ENCODE data around the gene EZR. TPM values are rescaled to one million over a fixed set of nuclear protein-coding genes. Genes with fewer than 3 reads are reported as not detected.

The EZR gene
- total and polyA plus RNA-seq, 2 of the 13 experiments (the other 11 are each of a cell fraction or from before 2014, with no cell fraction given): 34.7 to 60.3 TPM

DNA sequence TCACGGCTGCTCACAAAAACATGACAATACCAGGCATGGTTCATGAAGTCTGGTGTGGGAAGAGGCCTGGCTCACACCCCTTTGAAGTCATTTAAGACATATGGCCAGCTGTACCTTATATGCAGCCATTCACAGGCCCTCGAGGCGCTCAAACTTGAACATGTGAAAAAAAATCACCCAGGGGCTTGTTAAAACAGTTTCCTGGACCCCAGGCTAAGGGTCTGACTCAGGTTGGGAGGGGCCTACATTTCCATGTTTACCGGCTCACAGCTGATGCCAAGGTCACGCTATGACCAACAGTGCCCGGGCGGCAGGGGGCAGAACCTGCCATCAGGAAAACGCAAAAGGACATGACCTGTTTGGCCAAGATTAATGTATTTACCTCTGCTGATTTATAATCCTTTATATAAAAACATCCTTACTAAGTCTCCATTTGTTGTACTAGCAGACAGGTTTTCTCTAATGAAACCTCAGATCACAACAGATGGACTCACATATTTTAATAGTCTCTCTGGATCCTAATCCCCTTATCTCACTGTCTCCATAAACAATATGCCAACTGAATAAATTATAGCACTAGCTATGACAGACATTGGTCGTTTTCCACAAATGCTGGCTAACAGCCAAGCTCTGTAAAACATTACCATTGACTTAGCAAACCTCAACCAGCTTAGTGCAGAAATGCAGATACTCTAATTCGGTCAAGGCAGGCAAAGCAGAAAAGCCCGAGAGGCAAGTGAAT lies 19.9 kb downstream of the EZR start (continued):
- TF ChIP-seq RARA (CRISPR knock-in tag; IDR thresholded peaks at IDR 0.05): peak; percentile 87
- no peak for TF ChIP-seq ARNT (IDR thresholded peaks at IDR 0.05)
- peak; percentile 64; the same call in 1 of the 2 replicates for TF ChIP-seq MIER3 (CRISPR knock-in tag; IDR thresholded peaks at IDR 0.05; ENCODE audit: borderline replicate concordance)
- no peak for TF ChIP-seq AGO1 (IDR thresholded peaks at IDR 0.05; ENCODE audit: low read depth, low read length, poor library complexity, severe bottlenecking)
- TF ChIP-seq TGIF2 (CRISPR knock-in tag; IDR thresholded peaks at IDR 0.05): peak; percentile 8; the same call in 1 of the 2 replicates
- no peak for TF ChIP-seq ZNF839 (CRISPR knock-in tag; IDR thresholded peaks at IDR 0.05; ENCODE audit: borderline replicate concordance)
- TF ChIP-seq ZNF24 (IDR thresholded peaks at IDR 0.05): no peak
- TF ChIP-seq, protein P1, sequence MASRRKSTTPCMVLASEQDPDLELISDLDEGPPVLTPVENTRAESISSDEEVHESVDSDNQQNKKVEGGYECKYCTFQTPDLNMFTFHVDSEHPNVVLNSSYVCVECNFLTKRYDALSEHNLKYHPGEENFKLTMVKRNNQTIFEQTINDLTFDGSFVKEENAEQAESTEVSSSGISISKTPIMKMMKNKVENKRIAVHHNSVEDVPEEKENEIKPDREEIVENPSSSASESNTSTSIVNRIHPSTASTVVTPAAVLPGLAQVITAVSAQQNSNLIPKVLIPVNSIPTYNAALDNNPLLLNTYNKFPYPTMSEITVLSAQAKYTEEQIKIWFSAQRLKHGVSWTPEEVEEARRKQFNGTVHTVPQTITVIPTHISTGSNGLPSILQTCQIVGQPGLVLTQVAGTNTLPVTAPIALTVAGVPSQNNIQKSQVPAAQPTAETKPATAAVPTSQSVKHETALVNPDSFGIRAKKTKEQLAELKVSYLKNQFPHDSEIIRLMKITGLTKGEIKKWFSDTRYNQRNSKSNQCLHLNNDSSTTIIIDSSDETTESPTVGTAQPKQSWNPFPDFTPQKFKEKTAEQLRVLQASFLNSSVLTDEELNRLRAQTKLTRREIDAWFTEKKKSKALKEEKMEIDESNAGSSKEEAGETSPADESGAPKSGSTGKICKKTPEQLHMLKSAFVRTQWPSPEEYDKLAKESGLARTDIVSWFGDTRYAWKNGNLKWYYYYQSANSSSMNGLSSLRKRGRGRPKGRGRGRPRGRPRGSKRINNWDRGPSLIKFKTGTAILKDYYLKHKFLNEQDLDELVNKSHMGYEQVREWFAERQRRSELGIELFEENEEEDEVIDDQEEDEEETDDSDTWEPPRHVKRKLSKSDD (CRISPR knock-in tag; IDR thresholded peaks at IDR 0.05; ENCODE audit: low read depth): no peak
- no peak for TF ChIP-seq GABPA (IDR thresholded peaks at IDR 0.05; ENCODE audit: low read depth, low read length)
- 0 out of 2 replicates have a peak, but pooled peaks have one; percentile 11 for TF ChIP-seq GABPA (CRISPR knock-in tag; IDR thresholded peaks at IDR 0.05; ENCODE audit: low read depth)
- peak; percentile 28 for TF ChIP-seq ZNF781 (CRISPR knock-in tag; IDR thresholded peaks at IDR 0.05; ENCODE audit: borderline replicate concordance, not compliant biosample characterization)
- no peak for TF ChIP-seq ZNF567 (CRISPR knock-in tag; IDR thresholded peaks at IDR 0.05; ENCODE audit: borderline replicate concordance)
- no peak for TF ChIP-seq NONO (IDR thresholded peaks at IDR 0.05)
- peak; percentile 59 for TF ChIP-seq NONO (CRISPR knock-in tag; conservative IDR thresholded peaks at IDR 0.05)
- peak; percentile 38 for TF ChIP-seq TEAD3 (CRISPR knock-in tag; optimal IDR thresholded peaks at IDR 0.05; ENCODE audit: borderline replicate concordance)
- TF ChIP-seq, protein P2, sequence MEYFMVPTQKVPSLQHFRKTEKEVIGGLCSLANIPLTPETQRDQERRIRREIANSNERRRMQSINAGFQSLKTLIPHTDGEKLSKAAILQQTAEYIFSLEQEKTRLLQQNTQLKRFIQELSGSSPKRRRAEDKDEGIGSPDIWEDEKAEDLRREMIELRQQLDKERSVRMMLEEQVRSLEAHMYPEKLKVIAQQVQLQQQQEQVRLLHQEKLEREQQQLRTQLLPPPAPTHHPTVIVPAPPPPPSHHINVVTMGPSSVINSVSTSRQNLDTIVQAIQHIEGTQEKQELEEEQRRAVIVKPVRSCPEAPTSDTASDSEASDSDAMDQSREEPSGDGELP (IDR thresholded peaks at IDR 0.05; ENCODE audit: borderline replicate concordance, low read depth): peak; percentile 100
- TF ChIP-seq, protein P3, sequence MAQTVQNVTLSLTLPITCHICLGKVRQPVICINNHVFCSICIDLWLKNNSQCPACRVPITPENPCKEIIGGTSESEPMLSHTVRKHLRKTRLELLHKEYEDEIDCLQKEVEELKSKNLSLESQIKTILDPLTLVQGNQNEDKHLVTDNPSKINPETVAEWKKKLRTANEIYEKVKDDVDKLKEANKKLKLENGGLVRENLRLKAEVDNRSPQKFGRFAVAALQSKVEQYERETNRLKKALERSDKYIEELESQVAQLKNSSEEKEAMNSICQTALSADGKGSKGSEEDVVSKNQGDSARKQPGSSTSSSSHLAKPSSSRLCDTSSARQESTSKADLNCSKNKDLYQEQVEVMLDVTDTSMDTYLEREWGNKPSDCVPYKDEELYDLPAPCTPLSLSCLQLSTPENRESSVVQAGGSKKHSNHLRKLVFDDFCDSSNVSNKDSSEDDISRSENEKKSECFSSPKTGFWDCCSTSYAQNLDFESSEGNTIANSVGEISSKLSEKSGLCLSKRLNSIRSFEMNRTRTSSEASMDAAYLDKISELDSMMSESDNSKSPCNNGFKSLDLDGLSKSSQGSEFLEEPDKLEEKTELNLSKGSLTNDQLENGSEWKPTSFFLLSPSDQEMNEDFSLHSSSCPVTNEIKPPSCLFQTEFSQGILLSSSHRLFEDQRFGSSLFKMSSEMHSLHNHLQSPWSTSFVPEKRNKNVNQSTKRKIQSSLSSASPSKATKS (CRISPR knock-in tag; IDR thresholded peaks at IDR 0.05): no peak
- TF ChIP-seq NR3C1 (CRISPR knock-in tag; IDR thresholded peaks at IDR 0.05): no peak
- no peak for TF ChIP-seq ZNF543 (CRISPR knock-in tag; IDR thresholded peaks at IDR 0.05)
- no peak for TF ChIP-seq HOXD1 (CRISPR knock-in tag; IDR thresholded peaks at IDR 0.05)
- no peak for TF ChIP-seq RFXANK (CRISPR knock-in tag; IDR thresholded peaks at IDR 0.05)
- peak; percentile 80 for TF ChIP-seq FOSL2 (CRISPR knock-in tag; IDR thresholded peaks at IDR 0.05)
- peak; percentile 67; the same call in 1 of the 2 replicates for TF ChIP-seq RXRA (CRISPR knock-in tag; IDR thresholded peaks at IDR 0.05)
- peak; percentile 64 for TF ChIP-seq SP5 (CRISPR knock-in tag; IDR thresholded peaks at IDR 0.05; ENCODE audit: borderline replicate concordance, low read depth)
- TF ChIP-seq ZNF709 (CRISPR knock-in tag; IDR thresholded peaks at IDR 0.05): no peak
- TF ChIP-seq TBX3 (IDR thresholded peaks at IDR 0.05; ENCODE audit: borderline replicate concordance): no peak
- no peak for TF ChIP-seq ATAD3A (CRISPR knock-in tag; IDR thresholded peaks at IDR 0.05)
- TF ChIP-seq RAD21 (CRISPR knock-in tag; IDR thresholded peaks at IDR 0.05): peak; percentile 57; the same call in 1 of the 2 replicates
- no peak for TF ChIP-seq TBP (CRISPR knock-in tag; IDR thresholded peaks at IDR 0.05)
